HG03159 (cell line): ENCODE measurements around the gene CSAG2.
"Not testable (repeated sequence)": the region's sequence is repeated elsewhere in the genome, so short reads cannot be mapped to it uniquely, and the experiment has no call there.

Experiments
- ATAC-seq: cut with Tn5 transposase; IDR thresholded peaks from one replicate; pipeline ENCODE4 v1.9.1; 2021; ENCODE audit warnings: mild to moderate bottlenecking, moderate library complexity; ENCODE audit not compliant: unreplicated experiment

The CSAG2 gene, protein sequence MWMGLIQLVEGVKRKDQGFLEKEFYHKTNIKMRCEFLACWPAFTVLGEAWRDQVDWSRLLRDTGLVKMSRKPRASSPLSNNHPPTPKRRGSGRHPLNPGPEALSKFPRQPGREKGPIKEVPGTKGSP

DNA sequence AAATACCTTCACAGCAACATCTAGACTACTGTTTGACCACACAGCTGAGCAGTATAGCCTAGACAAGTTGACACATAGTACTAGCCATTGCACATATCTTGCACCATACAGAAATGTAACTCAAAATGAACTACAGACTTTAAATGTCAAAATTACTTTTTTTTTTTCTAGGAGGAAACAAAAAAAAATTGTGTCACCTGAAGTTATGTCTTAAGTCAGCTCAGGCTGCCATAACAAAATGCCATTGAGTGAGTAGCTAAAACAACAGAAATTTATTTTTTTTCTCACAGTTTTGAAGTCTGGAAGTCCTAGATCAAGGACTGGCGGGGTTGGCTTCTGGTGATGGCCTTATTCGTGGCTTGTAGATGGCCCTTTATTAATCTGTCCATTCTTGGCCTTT is at the start of gene CSAG2:
TSS of gene CSAG2 (minus strand) at position 101 of the 400 bp plus-strand sequence. CDS start 161 bp downstream, outside the sequence.
- ATAC-seq: not testable (repeated sequence)

DNA sequence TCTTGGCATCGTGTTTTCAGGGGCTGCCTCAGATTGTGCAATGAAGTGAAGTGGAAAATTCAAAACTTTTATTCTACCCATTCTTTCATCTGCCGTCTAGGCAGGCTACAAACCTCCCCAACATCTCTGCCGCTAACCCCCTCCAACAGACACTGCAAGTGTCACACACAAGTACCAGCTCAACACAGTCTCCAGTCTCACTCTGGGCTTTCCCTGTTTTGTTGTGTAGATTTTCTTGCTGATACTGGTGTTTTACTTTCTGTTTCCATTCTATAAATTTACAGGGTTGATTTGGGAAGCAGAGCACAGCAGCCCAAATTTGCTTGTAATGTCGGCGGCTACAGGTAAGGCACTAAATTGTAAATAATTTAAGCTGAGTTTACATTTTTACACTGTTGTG is 45.8 kb upstream of the CSAG2 start:
- not testable (repeated sequence) for ATAC-seq

DNA sequence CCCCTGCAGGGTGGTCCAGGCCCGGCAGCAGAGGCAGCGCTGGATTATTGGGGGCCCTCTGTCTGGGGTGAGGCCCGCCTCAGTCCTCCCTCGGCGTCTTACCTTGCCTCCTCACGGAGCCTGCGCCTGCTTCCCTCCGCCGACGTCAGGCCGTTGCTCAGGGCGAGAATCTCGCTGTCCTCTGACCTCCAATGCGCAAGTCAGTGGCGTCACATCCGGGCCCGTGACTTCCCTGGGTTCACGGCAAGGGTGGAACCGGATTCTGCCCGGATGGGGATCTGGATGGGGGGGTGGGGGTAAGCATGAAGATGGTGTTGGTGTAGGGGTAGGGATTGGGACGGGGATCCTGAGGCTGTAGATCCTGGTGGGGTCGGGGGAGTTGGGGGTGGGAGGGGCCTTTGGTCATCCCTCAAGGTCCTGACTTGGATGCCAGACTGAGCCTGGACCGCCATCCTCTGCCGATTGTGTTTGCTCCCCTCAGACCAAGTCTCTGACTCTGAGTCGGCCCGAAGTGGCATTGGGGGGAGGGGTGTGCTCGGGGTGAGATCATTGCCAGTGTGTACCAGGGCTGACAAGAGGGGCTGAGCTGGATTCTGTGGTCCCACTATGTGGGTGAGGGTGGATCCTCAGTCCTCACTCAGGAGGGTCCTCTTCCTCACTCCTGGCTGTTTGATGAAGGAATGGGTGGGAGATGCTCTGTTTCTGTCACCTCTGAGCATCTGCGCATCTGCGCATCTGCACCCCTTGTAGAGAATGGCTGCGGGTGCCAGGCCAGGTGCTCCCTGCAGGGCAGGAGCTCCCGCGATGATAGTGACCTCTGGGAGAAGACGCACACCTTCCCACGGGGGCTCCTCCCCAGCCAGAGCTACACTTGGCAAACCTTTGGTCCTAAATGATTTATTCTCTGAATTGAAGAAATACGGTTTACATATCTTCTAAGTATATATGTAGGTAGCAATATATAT is 44.9 kb upstream of the CSAG2 start, which contains the start of gene MAGEA2:
TSS of gene MAGEA2 (minus strand) at position 157 of the 965 bp plus-strand sequence. CDS start 2,479 bp downstream, outside the sequence.
- ATAC-seq: not testable (repeated sequence)

DNA sequence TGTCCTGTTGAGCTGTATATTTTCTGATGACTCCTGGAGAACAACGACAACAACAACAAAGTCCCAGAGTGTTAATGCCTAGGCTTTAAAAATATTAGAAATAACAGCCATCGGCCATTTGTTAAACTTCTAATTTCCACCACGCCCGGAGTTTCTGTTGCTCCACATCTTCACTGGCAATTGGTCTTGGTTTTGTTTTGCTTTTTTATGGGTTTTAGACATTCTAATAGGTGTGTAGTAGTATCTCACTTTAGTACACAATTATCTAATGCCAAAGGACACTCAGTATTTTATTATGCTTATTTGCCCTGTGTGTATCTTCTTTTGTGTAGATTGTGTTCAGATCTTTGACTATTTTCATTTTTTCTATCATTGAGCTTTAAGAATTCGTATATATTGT is 29.5 kb upstream of the CSAG2 start:
- no peak for ATAC-seq

DNA sequence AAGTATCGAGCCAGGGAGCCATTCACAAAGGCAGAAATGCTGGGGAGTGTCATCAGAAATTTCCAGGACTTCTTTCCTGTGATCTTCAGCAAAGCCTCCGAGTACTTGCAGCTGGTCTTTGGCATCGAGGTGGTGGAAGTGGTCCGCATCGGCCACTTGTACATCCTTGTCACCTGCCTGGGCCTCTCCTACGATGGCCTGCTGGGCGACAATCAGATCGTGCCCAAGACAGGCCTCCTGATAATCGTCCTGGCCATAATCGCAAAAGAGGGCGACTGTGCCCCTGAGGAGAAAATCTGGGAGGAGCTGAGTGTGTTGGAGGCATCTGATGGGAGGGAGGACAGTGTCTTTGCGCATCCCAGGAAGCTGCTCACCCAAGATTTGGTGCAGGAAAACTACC is 27.5 kb upstream of the CSAG2 start:
- ATAC-seq: not testable (repeated sequence)

DNA sequence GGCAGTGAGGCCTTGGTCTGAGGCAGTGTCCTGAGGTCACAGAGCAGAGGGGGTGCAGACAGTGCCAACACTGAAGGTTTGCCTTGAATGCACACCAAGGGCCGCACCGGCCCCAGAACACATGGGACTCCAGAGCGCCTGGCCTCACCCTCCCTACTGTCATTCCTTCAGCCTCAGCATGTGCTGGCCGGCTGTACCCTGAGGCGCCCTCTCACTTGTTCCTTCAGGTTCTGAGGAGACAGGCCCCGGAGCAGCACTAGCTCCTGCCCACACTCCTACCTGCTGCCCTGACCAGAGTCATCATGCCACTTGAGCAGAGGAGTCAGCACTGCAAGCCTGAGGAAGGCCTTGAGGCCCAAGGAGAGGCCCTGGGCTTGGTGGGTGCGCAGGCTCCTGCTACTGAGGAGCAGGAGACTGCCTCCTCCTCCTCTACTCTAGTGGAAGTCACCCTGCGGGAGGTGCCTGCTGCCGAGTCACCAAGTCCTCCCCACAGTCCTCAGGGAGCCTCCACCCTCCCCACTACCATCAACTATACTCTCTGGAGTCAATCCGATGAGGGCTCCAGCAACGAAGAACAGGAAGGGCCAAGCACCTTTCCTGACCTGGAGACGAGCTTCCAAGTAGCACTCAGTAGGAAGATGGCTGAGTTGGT is 26.9 kb upstream of the CSAG2 start:
- ATAC-seq: no peak

DNA sequence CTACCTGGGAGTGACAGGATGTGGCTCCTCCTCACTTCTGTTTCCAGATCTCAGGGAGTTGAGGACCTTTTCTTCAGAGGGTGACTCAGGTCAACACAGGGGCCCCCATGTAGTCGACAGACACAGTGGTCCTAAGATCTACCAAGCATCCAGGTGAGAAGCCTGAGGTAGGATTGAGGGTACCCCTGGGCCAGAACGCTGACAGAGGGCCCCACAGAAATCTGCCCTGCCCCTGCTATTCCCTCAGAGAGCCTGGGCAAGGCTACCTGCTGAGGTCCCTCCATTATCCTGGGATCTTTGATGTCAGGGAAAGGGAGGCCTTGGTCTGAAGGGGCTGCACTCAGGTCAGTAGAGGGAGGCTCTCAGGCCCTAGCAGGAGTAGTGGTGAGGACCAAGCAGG is 26.0 kb upstream of the CSAG2 start:
- no peak for ATAC-seq

DNA sequence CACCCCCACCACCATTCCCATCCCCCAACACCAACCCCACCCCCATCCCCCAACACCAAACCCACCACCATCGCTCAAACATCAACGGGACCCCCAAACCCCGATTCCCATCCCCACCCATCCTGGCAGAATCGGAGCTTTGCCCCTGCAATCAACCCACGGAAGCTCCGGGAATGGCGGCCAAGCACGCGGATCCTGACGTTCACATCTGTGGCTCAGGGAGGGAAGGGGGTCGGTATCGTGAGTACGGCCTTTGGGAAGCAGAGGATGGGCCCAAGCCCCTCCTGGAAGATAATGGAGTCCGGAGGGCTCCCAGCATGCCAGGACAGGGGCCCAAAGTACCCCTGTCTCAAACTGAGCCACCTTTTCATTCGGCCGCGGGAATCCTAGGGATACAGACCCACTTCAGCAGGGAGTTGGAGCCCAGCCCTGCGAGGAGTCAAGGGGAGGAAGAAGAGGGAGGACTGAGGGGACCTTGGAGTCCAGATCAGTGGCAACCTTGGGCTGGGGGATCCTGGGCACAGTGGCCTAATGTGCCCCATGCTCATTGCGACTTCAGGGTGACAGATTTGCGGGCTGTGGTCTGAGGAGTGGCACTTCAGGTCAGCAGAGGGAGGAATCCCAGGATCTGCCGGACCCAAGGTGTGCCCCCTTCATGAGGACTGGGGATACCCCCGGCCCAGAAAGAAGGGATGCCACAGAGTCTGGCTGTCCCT is 25.2 kb upstream of the CSAG2 start:
- not testable (repeated sequence) for ATAC-seq

DNA sequence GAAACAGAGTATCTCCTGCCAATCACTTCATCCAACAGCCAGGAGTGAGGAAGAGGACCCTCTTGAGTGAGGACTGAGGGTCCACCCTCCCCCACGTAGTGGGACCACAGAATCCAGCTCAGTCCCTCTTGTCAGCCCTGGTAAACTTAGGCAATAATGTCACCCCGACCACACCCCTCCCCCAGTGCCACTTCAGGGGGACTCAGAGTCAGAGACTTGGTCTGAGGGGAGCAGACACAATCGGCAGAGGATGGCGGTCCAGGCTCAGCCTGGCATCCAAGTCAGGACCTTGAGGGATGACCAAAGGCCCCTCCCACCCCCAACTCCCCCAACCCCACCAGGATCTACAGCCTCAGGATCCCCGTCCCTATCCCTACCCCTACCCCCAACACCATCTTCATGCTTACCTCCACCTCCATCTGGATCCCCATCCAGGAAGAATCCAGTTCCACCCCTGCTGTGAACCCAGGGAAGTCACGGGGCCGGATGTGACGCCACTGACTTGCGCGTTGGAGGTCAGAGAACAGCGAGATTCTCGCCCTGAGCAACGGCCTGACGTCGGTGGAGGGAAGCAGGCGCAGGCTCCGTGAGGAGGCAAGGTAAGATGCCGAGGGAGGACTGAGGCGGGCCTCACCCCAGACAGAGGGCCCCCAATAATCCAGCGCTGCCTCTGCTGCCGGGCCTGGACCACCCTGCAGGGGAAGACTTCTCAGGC is 24.3 kb upstream of the CSAG2 start, which contains the start of the genes CSAG1 and MAGEA12:
TSS of gene CSAG1 (minus strand) at position 461 of the 715 bp plus-strand sequence. CDS start 1,261 bp downstream, outside the sequence.
TSS of gene MAGEA12 (plus strand) at position 497 of the 715 bp plus-strand sequence. CDS start 2,405 bp downstream, outside the sequence.
- no peak for ATAC-seq

DNA sequence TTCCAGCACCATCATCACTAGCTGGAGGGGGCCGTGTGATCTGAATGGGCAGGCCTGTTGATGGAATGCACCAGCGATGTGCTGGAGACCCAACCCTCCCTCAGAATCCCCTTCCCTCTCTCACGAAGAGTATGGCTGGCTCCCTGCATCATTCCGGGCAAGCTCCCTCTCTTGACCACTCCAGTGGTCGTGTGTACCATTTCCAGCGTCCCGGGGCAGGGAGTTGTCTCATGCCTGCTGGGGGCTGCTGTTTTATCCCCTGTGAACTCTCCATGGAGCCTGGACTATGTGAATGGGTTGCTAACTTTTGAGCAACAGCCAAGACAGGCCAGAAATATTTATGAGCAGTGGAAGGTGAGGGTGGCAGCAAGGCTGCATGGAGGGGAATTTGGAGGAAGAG is 16.3 kb upstream of the CSAG2 start:
- ATAC-seq: no peak

DNA sequence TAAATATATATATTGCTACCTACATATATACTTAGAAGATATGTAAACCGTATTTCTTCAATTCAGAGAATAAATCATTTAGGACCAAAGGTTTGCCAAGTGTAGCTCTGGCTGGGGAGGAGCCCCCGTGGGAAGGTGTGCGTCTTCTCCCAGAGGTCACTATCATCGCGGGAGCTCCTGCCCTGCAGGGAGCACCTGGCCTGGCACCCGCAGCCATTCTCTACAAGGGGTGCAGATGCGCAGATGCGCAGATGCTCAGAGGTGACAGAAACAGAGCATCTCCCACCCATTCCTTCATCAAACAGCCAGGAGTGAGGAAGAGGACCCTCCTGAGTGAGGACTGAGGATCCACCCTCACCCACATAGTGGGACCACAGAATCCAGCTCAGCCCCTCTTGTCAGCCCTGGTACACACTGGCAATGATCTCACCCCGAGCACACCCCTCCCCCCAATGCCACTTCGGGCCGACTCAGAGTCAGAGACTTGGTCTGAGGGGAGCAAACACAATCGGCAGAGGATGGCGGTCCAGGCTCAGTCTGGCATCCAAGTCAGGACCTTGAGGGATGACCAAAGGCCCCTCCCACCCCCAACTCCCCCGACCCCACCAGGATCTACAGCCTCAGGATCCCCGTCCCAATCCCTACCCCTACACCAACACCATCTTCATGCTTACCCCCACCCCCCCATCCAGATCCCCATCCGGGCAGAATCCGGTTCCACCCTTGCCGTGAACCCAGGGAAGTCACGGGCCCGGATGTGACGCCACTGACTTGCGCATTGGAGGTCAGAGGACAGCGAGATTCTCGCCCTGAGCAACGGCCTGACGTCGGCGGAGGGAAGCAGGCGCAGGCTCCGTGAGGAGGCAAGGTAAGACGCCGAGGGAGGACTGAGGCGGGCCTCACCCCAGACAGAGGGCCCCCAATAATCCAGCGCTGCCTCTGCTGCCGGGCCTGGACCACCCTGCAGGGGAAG is 5.0 kb upstream of the CSAG2 start, which contains the start of gene MAGEA2B:
TSS of gene MAGEA2B (plus strand) at position 814 of the 973 bp plus-strand sequence. CDS start 2,479 bp downstream, outside the sequence.
- ATAC-seq: not testable (repeated sequence)

DNA sequence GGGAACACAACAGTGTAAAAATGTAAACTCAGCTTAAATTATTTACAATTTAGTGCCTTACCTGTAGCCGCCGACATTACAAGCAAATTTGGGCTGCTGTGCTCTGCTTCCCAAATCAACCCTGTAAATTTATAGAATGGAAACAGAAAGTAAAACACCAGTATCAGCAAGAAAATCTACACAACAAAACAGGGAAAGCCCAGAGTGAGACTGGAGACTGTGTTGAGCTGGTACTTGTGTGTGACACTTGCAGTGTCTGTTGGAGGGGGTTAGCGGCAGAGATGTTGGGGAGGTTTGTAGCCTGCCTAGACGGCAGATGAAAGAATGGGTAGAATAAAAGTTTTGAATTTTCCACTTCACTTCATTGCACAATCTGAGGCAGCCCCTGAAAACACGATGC is 4.1 kb upstream of the CSAG2 start:
- not testable (repeated sequence) for ATAC-seq

DNA sequence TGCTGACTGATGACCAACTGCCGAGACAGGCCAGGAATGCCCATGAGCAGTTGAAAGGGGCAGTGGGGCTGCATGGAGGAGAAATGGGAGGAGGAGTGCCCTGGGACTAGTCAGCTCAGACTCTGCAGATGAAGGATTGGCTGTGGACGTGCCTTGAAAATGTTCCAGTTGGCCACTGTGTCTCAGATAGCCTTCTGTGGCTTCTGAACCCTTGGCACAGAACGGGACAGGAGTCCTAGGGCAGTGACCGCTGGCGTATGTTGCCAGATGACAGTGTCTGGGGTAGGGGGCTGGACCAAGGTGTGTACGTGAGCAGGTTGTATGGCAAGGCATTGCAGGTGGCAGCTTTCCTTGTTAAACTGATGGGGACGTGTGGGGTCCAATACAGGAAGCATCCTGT is 2.6 kb downstream of the CSAG2 start:
- ATAC-seq: not testable (repeated sequence)

DNA sequence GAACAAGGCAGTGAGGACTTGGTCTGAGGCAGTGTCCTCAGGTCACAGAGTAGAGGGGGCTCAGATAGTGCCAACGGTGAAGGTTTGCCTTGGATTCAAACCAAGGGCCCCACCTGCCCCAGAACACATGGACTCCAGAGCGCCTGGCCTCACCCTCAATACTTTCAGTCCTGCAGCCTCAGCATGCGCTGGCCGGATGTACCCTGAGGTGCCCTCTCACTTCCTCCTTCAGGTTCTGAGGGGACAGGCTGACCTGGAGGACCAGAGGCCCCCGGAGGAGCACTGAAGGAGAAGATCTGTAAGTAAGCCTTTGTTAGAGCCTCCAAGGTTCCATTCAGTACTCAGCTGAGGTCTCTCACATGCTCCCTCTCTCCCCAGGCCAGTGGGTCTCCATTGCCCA is 8.7 kb downstream of the CSAG2 start:
- ATAC-seq: not testable (repeated sequence)

DNA sequence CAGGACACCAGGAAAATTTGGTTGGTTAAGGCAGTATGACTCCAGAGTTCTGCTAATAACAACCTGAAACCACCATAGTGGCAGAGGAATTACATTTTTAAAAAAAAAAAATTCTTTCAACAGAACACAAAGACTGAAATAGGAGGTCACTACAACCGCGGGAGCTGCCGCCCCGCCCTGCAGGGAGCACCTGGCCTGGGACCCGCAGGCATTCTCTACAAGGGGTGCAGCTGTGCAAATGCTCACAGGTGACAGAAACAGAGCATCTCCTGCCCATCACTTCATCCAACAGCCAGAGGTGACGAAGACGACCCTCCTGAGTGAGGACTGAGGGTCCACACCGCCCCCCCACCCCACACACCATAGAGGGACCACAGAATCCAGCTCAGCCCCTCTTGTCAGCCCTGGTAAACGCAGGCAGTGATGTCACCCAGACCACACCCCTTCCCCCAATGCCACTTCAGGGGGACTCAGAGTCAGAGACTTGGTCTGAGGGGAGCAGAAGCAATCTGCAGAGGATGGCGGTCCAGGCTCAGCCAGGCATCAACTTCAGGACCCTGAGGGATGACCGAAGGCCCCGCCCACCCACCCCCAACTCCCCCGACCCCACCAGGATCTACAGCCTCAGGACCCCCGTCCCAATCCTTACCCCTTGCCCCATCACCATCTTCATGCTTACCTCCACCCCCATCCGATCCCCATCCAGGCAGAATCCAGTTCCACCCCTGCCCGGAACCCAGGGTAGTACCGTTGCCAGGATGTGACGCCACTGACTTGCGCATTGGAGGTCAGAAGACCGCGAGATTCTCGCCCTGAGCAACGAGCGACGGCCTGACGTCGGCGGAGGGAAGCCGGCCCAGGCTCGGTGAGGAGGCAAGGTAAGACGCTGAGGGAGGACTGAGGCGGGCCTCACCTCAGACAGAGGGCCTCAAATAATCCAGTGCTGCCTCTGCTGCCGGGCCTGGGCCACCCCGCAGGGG is 10.8 kb downstream of the CSAG2 start, which contains the start of gene MAGEA3:
TSS of gene MAGEA3 (plus strand) at position 843 of the 980 bp plus-strand sequence. CDS start 2,039 bp downstream, outside the sequence.
- ATAC-seq: not testable (repeated sequence)

DNA sequence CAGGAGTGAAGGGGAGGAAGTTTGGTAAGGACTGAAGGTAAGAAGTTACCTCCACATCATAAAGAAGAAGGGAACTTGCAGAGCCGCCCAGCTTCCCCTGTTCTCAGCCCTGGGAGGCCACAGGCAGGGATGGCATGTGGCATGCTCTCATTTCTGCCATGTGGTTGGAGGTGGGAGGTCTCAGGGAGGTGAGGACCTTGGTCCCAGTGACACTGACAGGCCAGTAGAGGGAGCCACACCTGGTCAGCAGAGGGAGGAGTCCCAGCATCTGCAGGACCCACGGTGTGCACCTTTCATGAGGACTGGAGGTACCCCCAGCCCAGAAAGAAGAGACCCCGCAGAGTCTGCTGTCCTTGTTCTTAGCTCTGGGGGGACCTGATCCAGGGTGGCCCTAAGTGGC is 28.1 kb downstream of the CSAG2 start:
- peak; percentile 96 for ATAC-seq

DNA sequence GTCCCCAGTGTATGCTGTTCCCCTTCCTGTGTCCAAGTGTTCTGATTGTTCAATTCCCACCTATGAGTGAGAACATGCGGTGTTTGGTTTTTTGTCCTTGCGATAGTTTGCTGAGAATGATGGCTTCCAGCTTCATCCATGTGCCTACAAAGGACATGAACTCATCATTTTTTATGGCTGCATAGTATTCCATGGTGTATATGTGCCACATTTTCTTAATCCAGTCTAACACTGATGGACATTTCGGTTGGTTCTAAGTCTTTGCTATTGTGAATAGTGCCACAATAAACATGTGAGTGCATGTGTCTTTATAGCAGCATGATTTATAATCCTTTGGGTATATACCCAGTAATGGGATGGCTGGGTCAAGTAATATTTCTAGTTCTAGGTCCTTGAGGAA is 34.4 kb downstream of the CSAG2 start:
- ATAC-seq: not testable (repeated sequence)
